Measurements from ENCODE around the gene FTSJ1. TPM values are rescaled to one million over a fixed set of nuclear protein-coding genes. Genes with fewer than 3 reads are reported as not detected.
"Not testable (repeated sequence)": the region's sequence is repeated elsewhere in the genome, so short reads cannot be mapped to it uniquely, and the experiment has no call there.

Gene FTSJ1
- total RNA-seq, 1 experiment from 2014 or later = 78.5 TPM

GRCh38 chrX:48521353-48522243 lies 45.6 kb downstream of the FTSJ1 start, which contains the start of gene EBP:
TSS of gene EBP (plus strand) at chrX:48521808. CDS start at chrX:48523772, 1,964 bp downstream.
- peak; percentile 91 for DNase-seq (ENCODE audit: low read depth)

GRCh38 chrX:48522291-48522690 lies 46.3 kb downstream of the FTSJ1 start:
- DNase-seq (ENCODE audit: low read depth) = no peak

GRCh38 chrX:48523682-48524081 lies 47.7 kb downstream of the FTSJ1 start:
- DNase-seq (ENCODE audit: low read depth) = no peak

GRCh38 chrX:48525853-48526252 lies 49.9 kb downstream of the FTSJ1 start:
- DNase-seq (ENCODE audit: low read depth) = not testable (repeated sequence)

- DNase-seq (ENCODE audit: low read depth) = no peak
Observed at GRCh38 chrX:48530736-48531135, 54.7 kb downstream of the FTSJ1 start.

GRCh38 chrX:48531358-48531959 lies 55.5 kb downstream of the FTSJ1 start:
- DNase-seq (ENCODE audit: low read depth) = peak; percentile 76

GRCh38 chrX:48532161-48532560 lies 56.2 kb downstream of the FTSJ1 start:
- DNase-seq (ENCODE audit: low read depth) = no peak

GRCh38 chrX:48533165-48533564 lies 57.2 kb downstream of the FTSJ1 start:
- DNase-seq (ENCODE audit: low read depth) = no peak

Other genes starting within 250 kb of the FTSJ1 start
- not detected in 2 replicates for gene SSX1, start 220.8 kb upstream of the FTSJ1 start, total RNA-seq (2014; rRNA removed; shearing (Covaris generic))
- 1.1 TPM in 1 of 2 replicates, not detected in the other for gene SSX3, start 119.5 kb upstream of the FTSJ1 start, total RNA-seq (2014; rRNA removed; shearing (Covaris generic))
- not detected in 2 replicates for gene SSX4, start 92.7 kb upstream of the FTSJ1 start, total RNA-seq (2014; rRNA removed; shearing (Covaris generic))
- not detected in 2 replicates for gene SSX4B, start 64.2 kb upstream of the FTSJ1 start, total RNA-seq (2014; rRNA removed; shearing (Covaris generic))
- gene SLC38A5, start 5.9 kb upstream of the FTSJ1 start, total RNA-seq (2014; rRNA removed; shearing (Covaris generic)) = 3.5 TPM in 1 of 2 replicates, not detected in the other
- 10.2 and 17.1 TPM in 2 replicates for gene PORCN, start 32.8 kb downstream of the FTSJ1 start, total RNA-seq (2014; rRNA removed; shearing (Covaris generic))
- 105 and 106 TPM in 2 replicates for gene EBP, start 45.6 kb downstream of the FTSJ1 start, total RNA-seq (2014; rRNA removed; shearing (Covaris generic))
- 2.4 and 3.0 TPM in 2 replicates for gene TBC1D25, start 63.5 kb downstream of the FTSJ1 start, total RNA-seq (2014; rRNA removed; shearing (Covaris generic))
- gene RBM3, start 98.3 kb downstream of the FTSJ1 start, total RNA-seq (2014; rRNA removed; shearing (Covaris generic)) = 142 and 159 TPM in 2 replicates
- gene WDR13, start 121.3 kb downstream of the FTSJ1 start, total RNA-seq (2014; rRNA removed; shearing (Covaris generic)) = 82.3 and 92.5 TPM in 2 replicates
- gene WAS, start 207.6 kb downstream of the FTSJ1 start, total RNA-seq (2014; rRNA removed; shearing (Covaris generic)) = 0.57 TPM in 1 of 2 replicates, not detected in the other
- gene SUV39H1, start 220.5 kb downstream of the FTSJ1 start, total RNA-seq (2014; rRNA removed; shearing (Covaris generic)) = 14.3 and 20.7 TPM in 2 replicates

Data from Daoy (cell line).